ENCODE data around the gene RABEPK.
"Not testable (repeated sequence)": the region's sequence is repeated elsewhere in the genome, so short reads cannot be mapped to it uniquely, and the experiment has no call there.

RABEPK gene

DNA sequence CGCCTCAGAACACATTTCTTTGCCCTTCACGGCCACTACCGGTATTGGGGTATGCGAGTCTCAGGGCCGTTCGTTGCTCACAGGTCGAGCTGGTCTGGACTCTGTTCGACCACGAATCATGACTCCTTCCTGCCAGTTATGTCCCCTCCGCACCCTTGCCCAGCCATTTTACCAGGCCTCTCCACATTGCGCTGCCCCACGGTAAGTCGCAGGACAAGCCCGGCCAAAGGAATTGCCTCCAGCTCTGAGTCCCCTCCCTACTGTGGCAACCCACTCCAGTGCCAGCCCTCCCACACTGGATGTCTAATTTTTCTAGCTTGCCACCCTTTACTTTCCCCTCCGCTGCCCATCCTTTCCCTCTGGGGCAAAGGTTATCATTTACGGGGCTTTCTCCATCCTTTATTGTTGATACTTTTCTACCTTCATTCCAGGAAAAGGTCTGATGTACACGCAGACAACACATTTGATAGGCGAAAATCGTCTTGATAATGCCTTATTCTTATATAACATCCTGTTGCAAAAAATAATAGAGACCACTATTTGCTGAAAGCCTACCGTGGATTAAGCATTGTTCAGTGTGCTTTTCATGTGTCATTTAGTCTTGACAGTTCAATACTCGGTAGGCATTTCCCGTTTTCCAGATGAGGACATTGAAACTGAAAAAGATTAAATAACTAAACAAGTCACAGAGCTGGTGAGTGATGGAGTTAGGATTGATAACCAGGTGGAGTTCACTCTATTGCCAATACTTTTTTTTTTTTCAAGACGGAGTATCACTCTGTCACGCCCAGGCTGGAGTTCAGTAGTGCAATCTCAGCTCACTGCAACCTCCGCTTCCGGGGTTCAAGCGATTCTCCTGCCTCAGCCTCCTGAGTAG is 41.8 kb downstream of the RABEPK start:
- in situ Hi-C loops (cut with MboI; ENCODE audit: low sequenced_read_pairs), result no loop called here

DNA sequence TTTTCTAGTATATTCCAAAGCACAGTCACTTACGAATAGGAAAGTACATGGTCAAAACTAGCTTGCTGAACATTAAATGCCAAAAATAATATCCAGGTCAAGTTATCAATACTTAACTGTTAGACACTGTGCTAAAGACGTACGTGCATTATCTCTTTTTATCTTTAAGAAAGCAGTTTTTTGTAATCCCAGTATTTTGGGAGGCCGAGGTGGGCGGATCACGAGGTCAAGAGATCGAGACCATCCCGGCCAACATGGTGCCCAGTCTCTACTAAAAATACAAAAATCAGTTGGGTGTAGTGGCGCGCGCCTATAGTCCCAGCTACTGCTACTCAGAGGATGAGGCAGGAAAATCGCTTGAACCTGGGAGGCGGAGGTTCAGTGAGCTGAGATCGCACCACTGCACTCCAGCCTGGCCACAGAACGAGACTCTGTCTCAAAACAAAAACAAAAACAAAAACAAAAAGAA is 43.5 kb downstream of the RABEPK start:
- in situ Hi-C loops (cut with MboI; ENCODE audit: low sequenced_read_pairs), result no loop called here

DNA sequence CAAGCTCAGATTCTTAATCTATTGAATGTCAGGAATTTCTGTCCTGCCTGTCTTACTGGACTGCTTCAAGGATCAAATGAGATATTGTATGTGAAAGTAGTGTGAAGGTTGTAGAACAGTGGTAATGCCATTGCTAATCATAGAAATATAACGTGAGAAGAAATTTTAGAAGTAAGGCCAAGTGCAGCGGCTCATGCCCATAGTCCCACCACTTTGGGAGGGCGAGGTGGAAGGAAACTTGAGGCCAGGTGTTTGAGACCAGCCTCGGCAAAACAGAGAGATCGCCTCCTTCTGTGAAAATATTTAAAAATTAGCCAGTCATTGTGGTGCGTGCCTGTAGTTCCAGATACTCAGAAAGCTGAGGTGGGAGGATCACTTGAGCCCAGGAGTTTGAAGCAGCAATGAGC is 45.9 kb downstream of the RABEPK start:
- in situ Hi-C loops (cut with MboI; ENCODE audit: low sequenced_read_pairs), result no loop called here

DNA sequence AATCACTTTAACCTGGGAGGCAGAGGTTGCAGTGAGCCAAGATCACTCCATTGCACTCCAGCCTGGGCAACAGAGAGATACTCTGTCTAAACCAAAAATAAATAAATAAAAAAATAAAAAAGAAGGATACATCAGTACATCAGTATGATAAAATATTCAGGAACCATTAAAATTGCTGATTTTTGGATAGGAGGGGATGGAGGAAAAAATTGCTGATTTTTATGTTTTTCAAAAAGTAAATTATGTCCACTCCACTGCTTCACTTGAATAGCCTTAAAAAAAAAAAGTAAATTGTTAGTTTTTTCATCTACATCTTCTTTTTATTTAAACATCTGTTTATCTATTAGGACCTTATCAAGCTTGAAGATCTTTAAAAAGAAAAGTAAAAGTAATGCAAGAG is 53.9 kb downstream of the RABEPK start:
- in situ Hi-C loops (cut with MboI; ENCODE audit: low sequenced_read_pairs), result no loop called here

DNA sequence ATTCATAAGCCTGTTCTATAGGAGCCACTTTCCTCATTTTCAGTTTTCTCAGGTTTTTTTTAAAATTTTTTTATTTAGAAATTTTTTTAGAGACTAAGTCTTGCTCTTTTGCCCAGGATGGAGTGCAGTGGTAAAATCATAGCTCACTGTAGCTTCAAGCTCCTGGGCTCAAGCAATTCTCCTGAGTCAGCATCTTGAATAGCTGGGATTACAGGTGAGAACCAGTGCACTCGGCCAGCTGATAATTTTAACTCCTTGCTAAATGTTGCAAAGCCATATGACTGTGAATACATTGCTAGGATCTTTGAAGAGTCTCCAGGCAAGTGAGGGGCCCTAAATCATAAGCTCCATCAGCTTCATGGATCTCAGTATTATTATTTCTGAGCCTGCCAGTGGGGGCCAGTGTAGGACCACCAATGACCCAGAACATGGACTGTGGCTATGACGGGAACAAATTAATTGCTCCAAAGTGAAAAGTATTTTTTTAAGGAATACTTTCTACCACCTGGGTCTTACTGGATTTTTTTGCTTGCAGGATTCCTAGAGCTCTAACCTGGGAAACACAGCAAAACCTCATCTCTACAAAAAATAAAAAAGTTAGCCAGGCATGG is 55.5 kb downstream of the RABEPK start:
- in situ Hi-C loops (cut with MboI; ENCODE audit: low sequenced_read_pairs), result no loop called here

DNA sequence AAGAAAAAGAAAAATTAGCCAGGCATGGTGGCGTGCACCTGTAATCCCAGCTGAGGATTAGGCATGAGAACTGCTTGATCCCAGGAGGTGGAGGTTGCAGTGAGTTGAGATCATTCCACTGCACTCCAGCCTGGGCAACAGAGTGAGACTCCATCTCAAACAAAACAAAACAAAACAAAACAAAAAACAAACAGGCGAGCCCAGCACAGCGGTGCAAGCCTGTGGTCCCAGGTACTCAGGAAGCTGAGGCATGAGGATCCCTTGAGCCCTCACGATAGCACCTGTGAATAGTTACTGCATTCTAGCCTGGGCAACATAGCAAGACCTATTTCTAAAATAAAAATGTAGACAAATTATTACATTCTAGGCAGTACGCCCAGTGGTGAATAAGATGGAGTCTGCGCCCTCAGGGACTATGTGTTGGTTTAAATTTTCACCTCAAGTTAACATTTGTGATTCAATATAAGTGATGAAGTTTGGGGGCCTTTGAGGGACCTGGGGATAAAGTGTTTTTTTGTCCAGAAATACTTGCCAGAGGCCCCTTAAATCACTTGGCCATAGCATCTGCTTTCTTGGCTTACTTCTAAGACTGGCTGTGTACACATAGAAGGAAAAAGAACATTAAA is 57.9 kb downstream of the RABEPK start:
- in situ Hi-C loops (cut with MboI; ENCODE audit: low sequenced_read_pairs), result no loop called here

DNA sequence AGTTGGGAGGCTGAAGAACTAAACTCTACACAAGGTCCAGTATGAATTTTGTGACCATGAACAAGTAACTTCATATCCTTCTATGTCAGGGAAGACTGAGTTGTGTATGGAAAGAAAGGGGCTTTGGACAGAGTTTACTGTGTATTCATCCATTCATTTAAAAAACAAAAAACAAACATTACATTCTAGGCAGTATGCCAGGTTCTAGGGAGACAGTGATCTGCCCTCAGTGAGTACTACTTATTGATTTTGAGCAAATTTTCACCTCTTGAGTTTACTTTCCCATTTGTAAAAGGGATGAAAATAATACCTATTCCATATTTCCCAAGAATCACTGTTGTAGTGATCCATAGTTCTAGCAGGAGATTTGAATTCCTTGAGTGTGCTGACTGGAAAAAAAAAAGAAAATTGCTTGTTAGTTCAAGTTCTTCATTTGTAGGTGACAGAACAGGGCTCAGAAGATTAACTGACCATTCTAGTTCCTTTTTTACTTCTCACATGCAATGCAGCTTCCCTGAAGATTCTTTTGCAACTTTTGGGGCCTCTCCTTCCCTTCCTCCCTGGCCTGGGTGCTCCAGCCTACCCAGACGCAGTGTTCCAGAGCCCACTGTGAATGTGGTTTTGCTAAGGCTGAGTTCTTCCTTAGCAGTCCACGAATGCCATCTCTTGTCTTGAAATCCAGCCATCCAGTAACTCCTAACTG is 58.6 kb downstream of the RABEPK start:
- in situ Hi-C loops (cut with MboI; ENCODE audit: low sequenced_read_pairs), result no loop called here

DNA sequence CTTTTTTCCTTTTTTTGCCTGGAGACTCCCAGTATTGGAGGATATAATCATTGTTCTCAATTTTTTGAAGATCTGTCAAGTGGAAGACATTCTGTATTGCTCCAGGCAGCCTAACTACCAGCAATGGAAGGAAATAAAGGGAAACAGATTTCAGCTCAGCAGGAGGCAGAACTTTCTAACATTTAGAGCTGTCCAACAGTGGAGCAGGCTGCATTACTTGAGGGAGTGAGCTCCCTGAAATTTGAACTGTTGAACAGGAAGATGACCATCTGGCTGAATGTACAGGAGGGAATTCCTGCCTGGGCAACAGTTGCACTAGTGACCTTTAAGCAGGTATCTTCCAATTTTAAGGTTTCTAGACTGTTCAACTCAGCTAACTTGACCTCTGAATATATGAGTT is 60.2 kb downstream of the RABEPK start:
- in situ Hi-C loops (cut with MboI; ENCODE audit: low sequenced_read_pairs), result no loop called here

DNA sequence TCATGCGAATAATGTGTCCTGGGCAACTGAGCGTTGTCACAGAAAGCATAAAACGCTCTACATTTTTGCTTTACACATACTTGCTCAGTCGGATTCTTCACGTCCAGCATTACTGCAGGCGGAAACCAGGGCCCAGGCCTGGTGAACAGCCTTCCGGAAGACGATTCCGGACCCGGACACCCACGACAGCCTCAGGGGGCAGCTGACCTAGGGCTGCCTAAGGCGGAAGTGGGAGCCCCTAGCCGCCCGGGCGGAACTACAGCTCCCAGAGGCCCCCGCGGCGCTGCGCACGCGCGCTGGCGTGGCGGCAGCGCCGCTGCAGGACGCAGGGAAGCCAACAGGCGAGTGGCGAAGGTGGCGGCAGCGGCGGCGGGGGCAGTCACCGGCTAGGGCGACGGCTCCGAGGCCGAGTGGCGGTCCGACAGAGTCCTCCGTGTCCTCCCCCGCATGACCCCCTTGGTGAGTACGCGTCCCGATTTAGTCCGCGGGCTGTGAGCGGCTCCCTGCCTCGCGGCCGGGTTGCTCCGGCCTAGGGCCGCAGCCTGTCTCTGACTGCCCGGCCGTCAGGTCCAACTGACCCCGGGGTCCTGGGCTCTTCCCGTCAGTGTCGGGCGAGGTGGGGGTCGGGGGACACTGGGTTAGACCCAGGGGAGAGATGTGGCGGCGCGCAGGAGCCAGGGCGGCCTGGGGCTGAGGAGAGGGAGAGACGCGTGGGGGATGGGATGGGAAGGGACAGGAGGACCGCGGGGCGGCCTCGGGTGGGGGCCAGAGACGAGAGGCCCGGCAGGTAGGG is 61.4 kb downstream of the RABEPK start, which contains the start of gene GAPVD1:
TSS of gene GAPVD1 (plus strand) at position 326 of the 793 bp plus-strand sequence. CDS start 37,096 bp downstream, outside the sequence.
- in situ Hi-C loops (cut with MboI; ENCODE audit: low sequenced_read_pairs), result no loop called here

DNA sequence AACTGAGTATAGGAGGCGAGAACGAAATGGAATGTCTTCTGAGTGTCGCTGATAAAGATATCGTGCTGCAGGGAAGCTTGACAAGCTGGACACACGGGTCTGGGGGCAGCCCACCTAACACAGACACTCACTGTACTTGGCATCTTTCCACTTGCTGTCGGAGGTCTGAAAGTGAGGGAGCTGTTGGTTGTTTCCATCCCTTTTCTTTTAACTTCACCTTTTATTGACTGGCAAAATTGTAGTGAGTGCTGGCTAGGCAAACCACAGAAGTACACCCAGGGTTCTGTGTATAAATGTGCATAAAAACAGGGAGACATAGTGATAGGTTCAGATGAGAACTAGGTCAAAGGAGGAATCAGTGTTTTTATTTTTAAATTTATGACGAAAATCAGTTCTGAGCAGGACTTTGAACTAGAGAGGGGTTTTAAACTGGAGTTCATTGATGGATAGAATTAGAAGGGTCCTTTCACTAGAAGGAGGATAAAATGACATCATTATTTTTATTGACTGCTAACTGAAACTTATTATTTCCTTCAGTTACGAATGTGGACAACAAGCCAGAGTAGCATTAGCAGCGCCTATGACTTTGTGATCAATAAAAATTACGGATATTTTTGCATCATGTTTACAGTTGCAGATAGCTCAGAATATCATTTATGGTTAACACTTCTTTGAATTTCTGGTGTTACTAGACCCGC is 62.1 kb downstream of the RABEPK start:
- in situ Hi-C loops (cut with MboI; ENCODE audit: low sequenced_read_pairs), result no loop called here

DNA sequence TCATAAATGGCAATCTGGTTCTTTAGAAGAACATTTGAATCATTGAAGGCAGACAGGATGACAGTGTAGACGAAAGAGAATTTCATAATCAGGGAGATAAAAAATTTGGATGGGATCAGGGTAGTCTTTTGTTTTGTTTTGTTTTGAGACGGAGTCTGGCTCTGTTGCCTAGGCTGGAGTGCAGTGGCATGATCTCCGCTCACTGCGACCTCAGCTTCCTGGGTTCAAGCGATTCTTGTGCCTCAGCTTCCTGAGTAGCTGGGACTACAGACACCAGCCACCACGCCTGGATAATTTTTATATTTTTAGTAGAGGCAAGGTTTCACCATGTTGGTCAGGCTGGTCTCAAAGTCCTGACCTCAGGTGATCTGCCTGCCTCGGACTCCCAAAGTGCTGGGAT is 63.7 kb downstream of the RABEPK start:
- in situ Hi-C loops (cut with MboI; ENCODE audit: low sequenced_read_pairs), result not testable (repeated sequence)

DNA sequence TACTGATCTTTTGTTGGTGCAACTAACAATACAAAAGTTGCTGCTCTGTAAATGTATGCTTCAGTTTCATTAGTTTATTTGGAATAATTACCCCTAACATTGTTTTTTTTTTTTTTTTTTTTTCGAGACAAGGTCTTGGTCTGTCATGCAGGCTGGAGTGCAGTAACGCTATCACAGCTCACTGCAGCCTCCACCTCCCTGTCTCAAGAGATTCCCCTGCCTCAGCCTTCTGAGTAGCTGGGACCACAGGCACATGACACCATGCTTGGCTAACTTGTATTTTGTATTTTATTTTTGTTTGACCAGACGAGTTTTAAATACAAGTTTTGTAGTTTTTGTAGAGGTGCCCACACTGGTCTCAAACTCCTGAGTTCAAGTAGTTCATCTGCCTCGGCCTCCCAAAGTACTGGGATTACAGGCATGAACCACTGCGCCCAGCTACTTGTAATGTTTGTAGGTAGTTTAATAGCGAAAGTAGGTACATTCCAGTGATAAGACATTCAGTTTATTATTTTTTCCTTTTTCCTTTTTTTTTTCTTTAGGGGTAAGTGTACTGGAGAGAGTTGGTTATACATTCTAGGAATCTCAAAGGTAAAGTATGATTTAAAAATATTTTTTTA is 68.2 kb downstream of the RABEPK start:
- in situ Hi-C loops (cut with MboI; ENCODE audit: low sequenced_read_pairs), result no loop called here

DNA sequence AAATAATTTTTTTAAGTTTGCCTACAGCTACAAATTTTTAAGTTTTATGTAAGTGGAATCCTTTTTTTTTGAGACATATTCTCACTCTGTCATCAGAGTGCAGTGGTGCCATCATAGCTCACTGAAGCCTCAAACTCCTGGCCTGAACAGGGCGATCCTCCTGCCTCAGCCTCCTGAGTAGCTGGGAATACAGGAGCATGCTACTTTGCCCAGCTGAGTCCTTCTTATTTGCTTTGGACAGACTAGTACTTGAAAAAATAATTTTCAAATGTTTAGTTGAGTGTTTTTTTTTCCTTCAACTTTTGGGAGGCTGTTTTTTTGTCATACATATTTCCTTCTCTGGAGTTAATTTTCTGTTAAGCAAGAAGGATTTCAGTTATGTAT is 68.7 kb downstream of the RABEPK start:
- in situ Hi-C loops (cut with MboI; ENCODE audit: low sequenced_read_pairs), result no loop called here

DNA sequence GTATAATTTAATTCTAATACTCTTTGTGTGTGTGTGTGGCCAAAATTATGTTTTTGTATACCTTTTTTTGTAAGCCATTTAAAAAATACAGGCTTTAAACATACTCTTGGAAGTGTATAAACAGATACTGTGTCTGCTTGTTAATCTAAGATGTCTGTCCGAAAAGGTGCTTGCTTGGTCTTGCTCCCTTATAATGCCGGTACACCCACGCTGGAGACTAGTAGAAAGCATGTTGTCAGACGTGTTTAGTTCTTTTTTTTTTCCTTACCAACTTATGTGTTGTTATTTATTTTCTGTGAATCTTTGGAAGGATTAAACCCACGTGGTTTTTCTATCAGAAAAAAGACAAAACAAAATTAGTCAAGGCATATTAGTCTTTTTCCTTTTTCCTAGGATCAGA is 70.7 kb downstream of the RABEPK start:
- in situ Hi-C loops (cut with MboI; ENCODE audit: low sequenced_read_pairs), result no loop called here

DNA sequence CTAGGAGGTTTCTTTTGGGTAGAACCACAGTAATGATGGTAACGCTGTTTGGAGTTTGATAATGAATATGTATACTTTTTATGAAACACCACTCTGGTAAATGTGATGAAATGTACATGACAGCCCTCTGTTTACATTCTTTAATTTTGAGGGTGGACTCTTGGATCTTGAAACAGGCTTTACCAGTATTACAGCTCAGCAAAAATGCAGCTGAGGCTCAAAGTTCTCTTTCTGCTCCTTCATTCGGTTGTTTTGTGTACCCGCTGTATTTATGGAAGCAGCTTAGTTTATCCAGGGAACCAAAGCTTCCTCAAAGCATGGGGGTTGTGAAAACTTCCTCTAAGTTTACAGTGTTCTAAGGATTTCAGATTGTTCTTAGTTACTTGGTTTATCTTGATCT is 72.4 kb downstream of the RABEPK start:
- in situ Hi-C loops (cut with MboI; ENCODE audit: low sequenced_read_pairs), result no loop called here

DNA sequence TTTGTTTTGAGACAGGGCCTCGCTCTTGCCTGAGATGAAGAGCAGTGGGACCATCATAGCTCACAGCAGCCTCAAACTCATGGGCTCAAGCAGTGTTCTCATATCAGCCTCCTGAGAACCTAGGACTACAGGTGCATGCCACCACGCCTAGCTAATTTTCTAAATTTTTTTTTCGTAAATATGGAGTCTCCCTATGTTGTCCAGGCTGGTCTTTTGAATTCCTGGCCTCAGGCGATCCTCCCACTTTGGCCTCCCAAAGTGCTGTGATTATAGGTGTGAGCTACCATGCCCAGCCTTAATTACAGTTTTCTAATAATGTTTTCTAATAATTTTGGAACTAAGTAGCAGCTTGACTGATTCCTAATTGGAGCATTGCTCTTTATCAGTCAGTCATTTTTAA is 76.4 kb downstream of the RABEPK start:
- in situ Hi-C loops (cut with MboI; ENCODE audit: low sequenced_read_pairs), result no loop called here

DNA sequence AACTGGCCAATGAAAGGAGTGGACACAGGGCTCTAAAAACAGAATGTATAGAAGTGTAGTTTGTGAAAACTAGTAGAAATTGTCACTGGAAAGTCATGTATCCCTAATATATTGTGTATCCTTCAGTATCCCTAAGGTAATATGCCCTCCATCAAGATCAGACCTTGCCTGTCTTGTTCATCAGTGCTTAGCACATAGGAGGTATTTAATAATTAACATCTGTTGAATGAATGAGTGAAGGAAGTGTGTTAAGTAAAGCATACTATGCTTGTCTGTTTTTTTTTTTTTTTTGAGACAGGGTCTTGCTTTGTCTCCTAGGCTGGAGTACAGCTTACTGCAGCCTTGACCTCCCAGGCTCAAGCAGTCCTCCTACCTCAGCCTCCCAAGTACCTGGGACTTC is 77.1 kb downstream of the RABEPK start:
- in situ Hi-C loops (cut with MboI; ENCODE audit: low sequenced_read_pairs), result no loop called here

DNA sequence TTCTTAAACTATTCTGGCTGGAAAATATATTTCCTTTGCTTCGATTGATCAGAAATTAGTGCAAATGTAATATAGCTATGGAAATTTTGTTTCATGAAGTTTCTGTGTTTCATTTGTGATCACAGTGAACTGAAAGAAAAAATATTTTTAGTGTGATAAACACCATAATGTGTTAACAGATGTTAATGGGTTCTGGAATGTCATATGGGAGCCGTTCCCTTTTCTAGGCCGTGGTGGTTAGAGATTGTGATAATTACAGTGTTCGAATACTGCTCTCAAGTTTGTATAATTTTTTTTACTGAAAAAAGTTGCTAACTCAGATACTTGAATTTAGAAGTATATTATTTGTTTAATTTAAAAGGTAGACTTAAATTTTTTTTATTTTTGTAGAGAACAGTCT is 80.6 kb downstream of the RABEPK start:
- in situ Hi-C loops (cut with MboI; ENCODE audit: low sequenced_read_pairs), result no loop called here

Measured in HL-60/S4 (cell line).